ENCODE data around the gene LSM10. TPM values are rescaled to one million over a fixed set of nuclear protein-coding genes. Genes with fewer than 3 reads are reported as not detected.

LSM10 gene
- total RNA-seq, 2 donors from 2014 or later: 37.5 to 45.6 TPM

GRCh38 chr1:36396359-36396758 is 1.3 kb downstream of the LSM10 start:
- H3K36me3 Mint-ChIP-seq (ENCODE audit: low read depth): peaks cover 24% of the 10 kb centered on the region
- Histone ChIP-seq H3K4me1 (ENCODE audit: control insufficient read depth, insufficient read depth, low read length) (no peaks in the 10 kb centered on the region), H3K27ac (ENCODE audit: low read depth, low read length) (no peak overlapping the region), H3K4me3 (ENCODE audit: low read length) (peak overlapping the region; percentile 100), H3K9me3 (ENCODE audit: control insufficient read depth, low read length) (no peaks in the 10 kb centered on the region), H3K9ac (ENCODE audit: extremely low read depth, low read length, poor library complexity, severe bottlenecking) (no peak overlapping the region), H3K36me3 (ENCODE audit: control insufficient read depth, insufficient read depth, low read length) (peaks cover 28% of the 10 kb centered on the region), H3K27me3 (ENCODE audit: control insufficient read depth, insufficient read depth, low read length, poor library complexity, severe bottlenecking) (no peaks in the 10 kb centered on the region)
- no peaks in the 10 kb centered on the region for H3K9me3 Mint-ChIP-seq
- no peak overlapping the region for H3K27ac Mint-ChIP-seq
- 92 to 93% methylated on average over 6 of the region's 6 CpGs for WGBS, 2 experiments (ENCODE audit: insufficient coverage in 1 of 2, insufficient read length in 1 of 2)
- H3K4me3 Mint-ChIP-seq: peak overlapping the region; percentile 83
- DNase-seq: no peak
- TF ChIP-seq CTCF (conservative IDR thresholded peaks at IDR 0.05): no peak
- H3K4me1 Mint-ChIP-seq: peaks cover 14% of the 10 kb centered on the region
- no peaks in the 10 kb centered on the region for H3K27me3 Mint-ChIP-seq (ENCODE audit: insufficient read depth)

GRCh38 chr1:36393686-36394085 is 4.0 kb downstream of the LSM10 start:
- Histone ChIP-seq H3K36me3 (ENCODE audit: control insufficient read depth, insufficient read depth, low read length) (peaks cover 44% of the 10 kb centered on the region), H3K4me1 (ENCODE audit: control insufficient read depth, insufficient read depth, low read length) (no peaks in the 10 kb centered on the region), H3K4me3 (ENCODE audit: low read length) (no peak overlapping the region), H3K9ac (ENCODE audit: extremely low read depth, low read length, poor library complexity, severe bottlenecking) (no peak overlapping the region), H3K9me3 (ENCODE audit: control insufficient read depth, low read length) (no peaks in the 10 kb centered on the region), H3K27ac (ENCODE audit: low read depth, low read length) (no peak overlapping the region), H3K27me3 (ENCODE audit: control insufficient read depth, insufficient read depth, low read length, poor library complexity, severe bottlenecking) (no peaks in the 10 kb centered on the region)
- no peak for DNase-seq
- Mint-ChIP-seq H3K27ac (no peak overlapping the region), H3K4me3 (no peak overlapping the region), H3K9me3 (no peaks in the 10 kb centered on the region), H3K36me3 (ENCODE audit: low read depth) (peaks cover 36% of the 10 kb centered on the region), H3K27me3 (ENCODE audit: insufficient read depth) (no peaks in the 10 kb centered on the region), H3K4me1 (peaks cover 14% of the 10 kb centered on the region)
- 93 to 95% methylated on average over 14 to 19 of the region's 19 CpGs for WGBS, 2 experiments (ENCODE audit: insufficient coverage in 1 of 2, insufficient read length in 1 of 2)
- TF ChIP-seq CTCF (conservative IDR thresholded peaks at IDR 0.05): no peak

GRCh38 chr1:36392836-36393235 is 4.9 kb downstream of the LSM10 start:
- no peaks in the 10 kb centered on the region for H3K9me3 ChIP-seq (ENCODE audit: control insufficient read depth, low read length)
- 84 to 93% methylated on average over 4 of the region's 4 CpGs for WGBS, 2 experiments (ENCODE audit: insufficient coverage in 1 of 2, insufficient read length in 1 of 2)
- Mint-ChIP-seq H3K9me3 (no peaks in the 10 kb centered on the region), H3K27me3 (ENCODE audit: insufficient read depth) (no peaks in the 10 kb centered on the region), H3K4me3 (no peak overlapping the region), H3K4me1 (peaks cover 12% of the 10 kb centered on the region), H3K27ac (peak overlapping the region; percentile 52), H3K36me3 (ENCODE audit: low read depth) (peaks cover 36% of the 10 kb centered on the region)
- H3K27me3 ChIP-seq (ENCODE audit: control insufficient read depth, insufficient read depth, low read length, poor library complexity, severe bottlenecking): no peaks in the 10 kb centered on the region
- no peak overlapping the region for H3K9ac ChIP-seq (ENCODE audit: extremely low read depth, low read length, poor library complexity, severe bottlenecking)
- TF ChIP-seq CTCF (conservative IDR thresholded peaks at IDR 0.05): no peak
- no peak overlapping the region for H3K4me3 ChIP-seq (ENCODE audit: low read length)
- H3K27ac ChIP-seq (ENCODE audit: low read depth, low read length): no peak overlapping the region
- no peak for DNase-seq
- no peaks in the 10 kb centered on the region for H3K4me1 ChIP-seq (ENCODE audit: control insufficient read depth, insufficient read depth, low read length)
- peaks cover 44% of the 10 kb centered on the region for H3K36me3 ChIP-seq (ENCODE audit: control insufficient read depth, insufficient read depth, low read length)

Measured in endodermal cell (in vitro differentiated cells).